HepG2 (cell line): ENCODE results near the gene LOXL3. TPM values are rescaled to one million over a fixed set of nuclear protein-coding genes. Genes with fewer than 3 reads are reported as not detected.
A peak's percentile ranks its signal among the peaks of the same experiment; 100 is the strongest.

ENCODE experiments used
- ADNP ChIP-seq: sonication (generic); formaldehyde crosslinking; IDR thresholded peaks from 2 replicates; pipeline ENCODE4 v1.4.0; 2020; ENCODE audit warnings: missing genetic modification reagents
- BRCA1 ChIP-seq: sonication (generic); formaldehyde crosslinking; IDR thresholded peaks from 2 replicates; pipeline ENCODE4 v1.4.0; 2020; ENCODE audit warnings: missing genetic modification reagents
- CHCHD3 ChIP-seq: sonication (generic); formaldehyde crosslinking; IDR thresholded peaks from 2 replicates; pipeline ENCODE4 v1.8.0; 2022; ENCODE audit warnings: mild to moderate bottlenecking, missing genetic modification reagents, moderate library complexity
- CREB3 ChIP-seq: sonication (generic); formaldehyde crosslinking; IDR thresholded peaks from 2 replicates; pipeline ENCODE4 v1.5.0; 2020; ENCODE audit warnings: missing genetic modification reagents
- HNRNPLL ChIP-seq: fragments of 200-400 bp; formaldehyde crosslinking; IDR thresholded peaks from 2 replicates; pipeline ENCODE4 v1.6.1; 2017; ENCODE audit warnings: mild to moderate bottlenecking, low read depth, low read length; ENCODE audit not compliant: poor library complexity, severe bottlenecking
- MXD4 ChIP-seq: IDR thresholded peaks from 2 replicates; pipeline ENCODE4 v1.6.1; 2016; ENCODE audit warnings: mild to moderate bottlenecking, missing biosample characterization, missing genetic modification reagents
- NFE2 ChIP-seq: sonication (generic); formaldehyde crosslinking; IDR thresholded peaks from 2 replicates; pipeline ENCODE4 v1.4.0; 2020; ENCODE audit warnings: missing genetic modification reagents
- PRPF4 ChIP-seq: fragments of 200-400 bp; formaldehyde crosslinking; IDR thresholded peaks from 2 replicates; pipeline ENCODE4 v1.6.1; 2016; ENCODE audit warnings: low read length, low read depth; ENCODE audit not compliant: poor library complexity, severe bottlenecking
- RXRB ChIP-seq: IDR thresholded peaks from 2 replicates; pipeline ENCODE4 v1.6.1; 2016; ENCODE audit warnings: borderline replicate concordance, missing genetic modification reagents, missing compliant biosample characterization
- SMARCE1 ChIP-seq: fragments of 450-650 bp; IDR thresholded peaks from 2 replicates; pipeline ENCODE4 v1.6.1; 2017; ENCODE audit warnings: borderline replicate concordance
- SP1 ChIP-seq, 2 experiments: fragments of 450-650 bp in 1 of 2; sonication (generic) in 1 of 2; formaldehyde crosslinking in 1 of 2; IDR thresholded peaks; 2 replicates each; pipeline versions ENCODE4 v1.4.0 to v1.6.1; 2016 to 2020; ENCODE audit warnings: missing genetic modification reagents in 1 of 2
- TBP ChIP-seq: sonication (generic); formaldehyde crosslinking; IDR thresholded peaks from 2 replicates; pipeline ENCODE4 v1.5.0; 2020; ENCODE audit warnings: missing genetic modification reagents
- TBX2 ChIP-seq: sonication (generic); formaldehyde crosslinking; IDR thresholded peaks from 2 replicates; pipeline ENCODE4 v1.5.0; 2020; ENCODE audit warnings: missing genetic modification reagents, mild to moderate bottlenecking, borderline replicate concordance
- TP53 ChIP-seq: sonication (generic); formaldehyde crosslinking; conservative IDR thresholded peaks from 2 replicates; pipeline ENCODE4 v1.4.0; 2020; ENCODE audit warnings: missing genetic modification reagents
- ZBTB20 ChIP-seq: sonication (generic); formaldehyde crosslinking; IDR thresholded peaks from 2 replicates; pipeline ENCODE4 v1.8.1; 2023; ENCODE audit warnings: missing genetic modification reagents, low read depth, mild to moderate bottlenecking, borderline replicate concordance
- ZBTB46 ChIP-seq: sonication (generic); formaldehyde crosslinking; IDR thresholded peaks from 2 replicates; pipeline ENCODE4 v1.4.0; 2020; ENCODE audit warnings: mild to moderate bottlenecking, missing genetic modification reagents, borderline replicate concordance
- ZFP90 ChIP-seq: sonication (generic); formaldehyde crosslinking; IDR thresholded peaks from 2 replicates; pipeline ENCODE4 v1.8.0; 2022; ENCODE audit warnings: missing genetic modification reagents, mild to moderate bottlenecking, inconsistent platforms, borderline replicate concordance
- ZNF136 ChIP-seq: sonication (generic); formaldehyde crosslinking; IDR thresholded peaks from 2 replicates; pipeline ENCODE4 v1.8.1; 2022; ENCODE audit warnings: low read depth, mild to moderate bottlenecking, moderate library complexity, missing genetic modification reagents
- ZNF264 ChIP-seq: sonication (generic); formaldehyde crosslinking; IDR thresholded peaks from 2 replicates; pipeline ENCODE4 v1.4.0; 2020; ENCODE audit warnings: missing genetic modification reagents
- ZNF441 ChIP-seq: sonication (generic); formaldehyde crosslinking; IDR thresholded peaks from 2 replicates; pipeline ENCODE4 v1.7.0; 2021; ENCODE audit warnings: missing genetic modification reagents, borderline replicate concordance
- polyA plus RNA-seq, 8 experiments: library from polyadenylated mRNA; depleted of rRNA in 3 of 8; stranded (reverse) in 7 of 8; unstranded in 1 of 8; fragments of >200 nt; fragmentation: Illumina TruSeq in 4 of 8; extraction: Trizol in 4 of 8; gene quantifications; 2 replicates each; pipeline versions ENCODE4 v1.2.1 to v1.2.3, GENCODE V29; 2011 to 2016; ENCODE audit warnings: low read depth in 4 of 8, missing spikeins in 1 of 8, mixed read lengths in 1 of 8; ENCODE audit not compliant: insufficient read depth in 1 of 8
- total RNA-seq, 5 experiments: library from RNA; depleted of rRNA; stranded (reverse); fragments of >200 nt; fragmentation: Illumina TruSeq; extraction: Trizol; gene quantifications; 2 replicates each; pipeline ENCODE4 v1.2.3, GENCODE V29; 2016; ENCODE audit warnings: low read depth in 1 of 5
- TF ChIP-seq, protein P1 (sequence below): sonication (generic); formaldehyde crosslinking; IDR thresholded peaks from 2 replicates; pipeline ENCODE4 v1.9.0; 2021; ENCODE audit warnings: missing genetic modification reagents, mild to moderate bottlenecking, borderline replicate concordance

LOXL3 gene
- total and polyA plus RNA-seq, 2 of the 13 experiments (the other 11 are each of a cell fraction or from before 2014, with no cell fraction given), result 0.55 to 6.5 TPM

DNA sequence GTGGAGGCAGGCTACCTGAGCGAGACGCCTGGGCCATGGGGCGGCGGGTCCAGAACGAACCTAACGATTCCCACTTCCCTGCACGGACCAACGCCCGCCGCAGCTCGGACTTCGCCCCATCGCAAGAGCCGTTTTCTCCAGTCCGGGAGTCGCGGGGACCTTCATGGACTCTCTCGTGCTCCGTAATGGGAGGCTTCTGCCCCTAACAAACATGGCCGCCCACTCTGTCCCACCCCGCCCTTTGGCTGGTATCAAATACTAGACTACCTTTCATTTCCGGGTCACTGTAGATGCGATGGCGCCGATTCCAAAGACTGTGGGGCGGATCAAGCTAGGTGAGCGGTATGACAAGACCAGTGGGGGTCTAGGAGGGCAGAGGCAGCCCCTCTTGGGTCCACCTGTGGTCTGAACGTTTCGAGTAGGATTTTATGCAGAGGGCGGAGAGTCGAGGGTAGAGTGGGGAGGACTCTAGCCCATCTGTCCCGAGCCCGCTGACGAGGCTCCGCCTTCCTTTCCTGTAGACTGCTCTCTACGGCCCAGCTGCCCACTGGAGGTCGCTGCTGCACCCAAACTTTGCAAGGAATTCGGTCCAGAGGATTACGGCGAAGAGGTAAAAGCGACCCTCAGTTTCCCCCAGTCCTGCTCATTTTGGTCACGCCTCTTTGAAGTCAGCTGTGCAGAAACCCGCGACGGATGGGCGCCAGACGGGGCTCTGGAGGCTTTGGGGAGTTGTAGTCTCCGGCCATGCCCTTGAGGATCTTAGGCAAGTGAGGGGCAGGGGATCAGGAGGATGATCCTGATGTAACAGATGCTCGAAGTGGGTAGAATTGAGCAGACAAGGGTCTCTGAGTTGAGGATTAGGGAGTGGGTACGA lies 70.7 kb downstream of the LOXL3 start, which contains the start of the genes CCDC142 and TTC31 (continued):
- TF ChIP-seq, protein P1, sequence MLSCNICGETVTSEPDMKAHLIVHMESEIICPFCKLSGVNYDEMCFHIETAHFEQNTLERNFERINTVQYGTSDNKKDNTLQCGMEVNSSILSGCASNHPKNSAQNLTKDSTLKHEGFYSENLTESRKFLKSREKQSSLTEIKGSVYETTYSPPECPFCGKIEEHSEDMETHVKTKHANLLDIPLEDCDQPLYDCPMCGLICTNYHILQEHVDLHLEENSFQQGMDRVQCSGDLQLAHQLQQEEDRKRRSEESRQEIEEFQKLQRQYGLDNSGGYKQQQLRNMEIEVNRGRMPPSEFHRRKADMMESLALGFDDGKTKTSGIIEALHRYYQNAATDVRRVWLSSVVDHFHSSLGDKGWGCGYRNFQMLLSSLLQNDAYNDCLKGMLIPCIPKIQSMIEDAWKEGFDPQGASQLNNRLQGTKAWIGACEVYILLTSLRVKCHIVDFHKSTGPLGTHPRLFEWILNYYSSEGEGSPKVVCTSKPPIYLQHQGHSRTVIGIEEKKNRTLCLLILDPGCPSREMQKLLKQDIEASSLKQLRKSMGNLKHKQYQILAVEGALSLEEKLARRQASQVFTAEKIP (CRISPR knock-in tag), result no peak
- TF ChIP-seq PRPF4, result no peak
- no peak for TF ChIP-seq CHCHD3 (CRISPR knock-in tag)
- TF ChIP-seq ZFP90 (CRISPR knock-in tag), result peak; percentile 76; the same call in 1 of the 2 replicates
- peak; percentile 85; the same call in 1 of the 2 replicates for TF ChIP-seq BRCA1 (CRISPR knock-in tag)
- no peak for TF ChIP-seq NFE2 (CRISPR knock-in tag)
- peak; percentile 74 for TF ChIP-seq ZNF136 (CRISPR knock-in tag)
- no peak for TF ChIP-seq SP1 (IDR thresholded peaks at IDR 0.05)
- TF ChIP-seq SP1 (CRISPR knock-in tag; IDR thresholded peaks at IDR 0.05), result peak; percentile 54
- peak; percentile 61 for TF ChIP-seq RXRB (CRISPR knock-in tag)
- peak; percentile 31 for TF ChIP-seq ZNF441 (CRISPR knock-in tag)
- peak; percentile 71 for TF ChIP-seq HNRNPLL
- TF ChIP-seq ZBTB20, result no peak; the same call in 1 of the 2 replicates
- TF ChIP-seq MXD4 (CRISPR knock-in tag), result peak; percentile 74; the same call in 1 of the 2 replicates
- no peak; the same call in 1 of the 2 replicates for TF ChIP-seq ZNF264 (CRISPR knock-in tag)
- TF ChIP-seq ZBTB46, result no peak; the same call in 1 of the 2 replicates
- no peak for TF ChIP-seq SMARCE1
- TF ChIP-seq CREB3 (CRISPR knock-in tag), result 0 out of 2 replicates have a peak, but pooled peaks have one; percentile 15
- no peak for TF ChIP-seq ADNP (CRISPR knock-in tag)
- TF ChIP-seq TP53 (CRISPR knock-in tag), result no peak
- no peak for TF ChIP-seq TBP (CRISPR knock-in tag)
- peak; percentile 30; the same call in 1 of the 2 replicates for TF ChIP-seq TBX2
